Endothelial cell of umbilical vein (primary cell): ENCODE data around the gene CACNA1C. TPM values are rescaled to one million over a fixed set of nuclear protein-coding genes. Genes with fewer than 3 reads are reported as not detected.

Experiments used
- BruUV-seq: library from RNA; stranded (reverse); fragments of 400-500 nt; replicated peaks from 2 replicates; lab custom pipeline; 2021; lab: Mats Ljungman, UMichigan
- CTCF ChIA-PET: fragments of 300-600, 350-600 bp; sonication (Branson Sonifier 250); formaldehyde crosslinking; loops from one replicate; lab custom pipeline; 2021; ENCODE audit warnings: antibody characterized with exemption, inconsistent platforms; lab: Charles Lee
- POLR2A ChIA-PET: fragments of 300-600, 350-600 bp; sonication (Branson Sonifier 250); formaldehyde crosslinking; loops from one replicate; lab custom pipeline; 2021; ENCODE audit warnings: antibody characterized with exemption, inconsistent platforms; lab: Charles Lee
- DNase-seq: peaks from one replicate; pipeline ENCODE4 v3.0.0-alpha.2; 2011; ENCODE audit warnings: low read depth, low spot score
- FAIRE-seq: peaks from 2 replicates; lab custom pipeline; 2011; peaks lifted over from hg19 to GRCh38; lab: Jason Lieb, UNC
- H2AFZ ChIP-seq: 2 replicates; pipeline ENCODE4 v1.6.0; 2012; ENCODE audit warnings: low read depth, low read length, control low read depth, inconsistent platforms
- H3K27ac ChIP-seq: 2 replicates; pipeline ENCODE4 v1.5.1; 2011; ENCODE audit warnings: low read depth, mild to moderate bottlenecking, control low read depth, low read length, moderate library complexity; ENCODE audit not compliant: insufficient read depth
- H3K27me3 ChIP-seq, 2 experiments: 2 replicates each; pipeline versions ENCODE4 v1.6.0 to v1.6.1; 2011; ENCODE audit warnings: low read length in 2 of 2, mixed read lengths in 1 of 2; ENCODE audit not compliant: control insufficient read depth in 2 of 2, insufficient read depth in 2 of 2
- H3K36me3 ChIP-seq, 2 experiments: 2 replicates in 1 of 2; 3 replicates in 1 of 2; pipeline ENCODE4 v1.5.1; 2011; ENCODE audit warnings: low read length in 2 of 2, mild to moderate bottlenecking in 1 of 2, moderate library complexity in 1 of 2; ENCODE audit not compliant: control insufficient read depth in 2 of 2, insufficient read depth in 2 of 2; ENCODE audit errors: extremely low read depth in 1 of 2
- H3K4me1 ChIP-seq: 3 replicates; pipeline ENCODE4 v1.5.1; 2011; ENCODE audit warnings: mild to moderate bottlenecking, low read length; ENCODE audit not compliant: control insufficient read depth, insufficient read depth; ENCODE audit errors: extremely low read depth
- H3K4me2 ChIP-seq: 2 replicates; pipeline ENCODE4 v1.6.1; 2011; ENCODE audit warnings: low read length, control low read depth, mixed read lengths; ENCODE audit not compliant: insufficient read depth
- H3K4me3 ChIP-seq, 3 experiments: fragments of 200-600 bp in 1 of 3; sonication (generic), shearing (Covaris generic) in 1 of 3; replicated peaks in 1 of 3; 2 replicates each; pipeline ENCODE4 v1.5.1; 2011 to 2016; ENCODE audit warnings: control low read depth in 3 of 3, low read length in 3 of 3, mild to moderate bottlenecking in 2 of 3, inconsistent platforms in 1 of 3, low read depth in 1 of 3, moderate library complexity in 1 of 3; ENCODE audit not compliant: insufficient read depth in 1 of 3
- H3K79me2 ChIP-seq: 2 replicates; pipeline ENCODE4 v1.6.0; 2012; ENCODE audit warnings: low read length, inconsistent platforms; ENCODE audit not compliant: control insufficient read depth, insufficient read depth
- H3K9ac ChIP-seq: replicated peaks from 2 replicates; pipeline ENCODE3; 2011; ENCODE audit warnings: low read length, control low read depth; ENCODE audit not compliant: insufficient read depth; ENCODE audit errors: extremely low read depth
- H3K9me1 ChIP-seq: replicated peaks from 3 replicates; pipeline ENCODE4 v1.6.0; 2011; ENCODE audit warnings: mild to moderate bottlenecking, low read length; ENCODE audit not compliant: control insufficient read depth, insufficient read depth; ENCODE audit errors: extremely low read depth
- H3K9me3 ChIP-seq: replicated peaks from 2 replicates; pipeline ENCODE4 v1.5.1; 2012; ENCODE audit warnings: low read length, inconsistent platforms; ENCODE audit not compliant: control insufficient read depth, insufficient read depth
- H4K20me1 ChIP-seq: replicated peaks from 2 replicates; pipeline ENCODE3; 2011; ENCODE audit warnings: mild to moderate bottlenecking, low read length; ENCODE audit not compliant: control insufficient read depth, insufficient read depth; ENCODE audit errors: extremely low read depth
- MYC ChIP-seq: IDR thresholded peaks from one replicate; pipeline ENCODE4 v1.6.1; 2011; ENCODE audit warnings: mild to moderate bottlenecking, low read depth, low read length
- POLR2A ChIP-seq: IDR thresholded peaks from 2 replicates; pipeline ENCODE4 v1.6.1; 2012; ENCODE audit warnings: low read depth, mild to moderate bottlenecking, control low read depth, low read length
- POLR2AphosphoS5 ChIP-seq: IDR thresholded peaks from 2 replicates; pipeline ENCODE4 v1.6.1; 2012; ENCODE audit warnings: low read depth, mild to moderate bottlenecking, control low read depth, low read length, moderate library complexity; ENCODE audit not compliant: insufficient read depth
- dilution Hi-C: fragments of 300-500 bp; cut with MboI; formaldehyde crosslinking; loops from one replicate; pipeline ENCODE4 v1.15.0; 2019; ENCODE audit warnings: low sequenced_read_pairs; ENCODE audit not compliant: extremely low pct_ligation_motif_present
- intact Hi-C: fragments of 100-400 bp; cut with micrococcal nuclease; formaldehyde crosslinking; loops from one replicate; pipeline ENCODE4 v1.10.0; 2022
- polyA plus RNA-seq, 4 experiments: library from polyadenylated mRNA; depleted of rRNA in 3 of 4; stranded (reverse) in 3 of 4; unstranded in 1 of 4; fragments of >200 nt; gene quantifications; 2 replicates each; pipeline versions ENCODE4 v1.2.1 to v1.2.3, GENCODE V29; 2011 to 2012; ENCODE audit warnings: missing spikeins in 1 of 4
- total RNA-seq: library from RNA; stranded (reverse); gene quantifications from 2 replicates; pipeline ENCODE4 v1.2.3, GENCODE V29; 2021

Gene CACNA1C
- total and polyA plus RNA-seq, 2 donors (not counting 3 experiments of a cell fraction or from before 2014, with no cell fraction given), result not detected

GRCh38 chr12:2058837-2059236 lies 6.0 kb downstream of the CACNA1C start:
- Histone ChIP-seq H2AFZ (no peak overlapping the region), H3K36me3 (no peaks in the 10 kb centered on the region), H3K4me1 (no peaks in the 10 kb centered on the region), H3K79me2 (no peaks in the 10 kb centered on the region), H3K4me3 (no peak overlapping the region), H3K4me2 (no peak overlapping the region), H3K9me1 (no peaks in the 10 kb centered on the region), H3K9ac (no peak overlapping the region), H3K9me3 (no peaks in the 10 kb centered on the region), H4K20me1 (no peaks in the 10 kb centered on the region), H3K27me3 (peaks cover 31 to 34% of the 10 kb centered on the region in 2 experiments), H3K27ac (no peak overlapping the region)
- dilution Hi-C loops (no loop called here), intact Hi-C loops (loop anchor here (10.0 kb wide), 2 partner anchors 226 to 336 kb away; no protein-coding TSS in a partner anchor)
- BruUV-seq, result no TSS peak
- TF ChIP-seq MYC (no peak), POLR2AphosphoS5 (no peak)
- DNase-seq (no peak), FAIRE-seq (no peak)
- CTCF ChIA-PET, result interaction anchor here (1.8 to 2.1 kb wide), 2 partner anchors 522 to 525 kb away, joined by 7 to 8 read pairs; no protein-coding TSS in a partner anchor
- POLR2A ChIA-PET, result no interaction called here

GRCh38 chr12:2061402-2061801 lies 8.6 kb downstream of the CACNA1C start:
- FAIRE-seq, result no peak
- Histone ChIP-seq H3K36me3 (no peaks in the 10 kb centered on the region), H3K9me1 (no peaks in the 10 kb centered on the region), H3K9ac (no peak overlapping the region), H2AFZ (no peak overlapping the region), H3K9me3 (no peaks in the 10 kb centered on the region), H3K79me2 (no peaks in the 10 kb centered on the region), H3K4me3 (no peak overlapping the region), H3K27me3 (peaks cover 10 to 13% of the 10 kb centered on the region in 2 experiments), H4K20me1 (no peaks in the 10 kb centered on the region), H3K4me1 (no peaks in the 10 kb centered on the region), H3K4me2 (no peak overlapping the region), H3K27ac (no peak overlapping the region)
- BruUV-seq, result no TSS peak
- intact Hi-C loops, result no loop called here
- TF ChIP-seq POLR2A (no peak), POLR2AphosphoS5 (no peak)
- CTCF ChIA-PET, result interaction anchor here (0.9 kb wide), 1 partner anchor 723 kb away, joined by 3 read pairs; no protein-coding TSS in a partner anchor
- no peak for DNase-seq
- dilution Hi-C loops, result no loop called here
- POLR2A ChIA-PET, result no interaction called here
